Measurements from ENCODE around the gene OR5K2. TPM values are rescaled to one million over a fixed set of nuclear protein-coding genes. Genes with fewer than 3 reads are reported as not detected.
A peak's percentile ranks its signal among the peaks of the same experiment; 100 is the strongest.

Gene OR5K2
- not detected for polyA plus RNA-seq (ENCODE audit: low read depth in 6 of 6)

DNA sequence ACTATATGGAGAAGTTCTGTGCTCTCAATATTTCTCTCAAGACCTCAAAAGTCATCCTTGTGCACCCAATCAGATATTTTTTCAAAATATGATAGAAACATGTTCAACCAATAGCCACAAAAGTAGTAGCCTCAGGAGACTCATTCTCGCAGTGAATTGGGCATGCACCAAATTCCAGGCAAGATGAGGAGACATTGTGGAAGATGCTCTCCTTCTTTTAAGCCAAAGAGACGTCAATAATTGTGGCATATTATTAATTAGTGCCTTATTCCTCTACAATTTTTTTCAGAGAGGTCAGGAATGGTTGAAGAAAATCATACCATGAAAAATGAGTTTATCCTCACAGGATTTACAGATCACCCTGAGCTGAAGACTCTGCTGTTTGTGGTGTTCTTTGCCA lies at the start of gene OR5K2:
Gene OR5K2 (plus strand): TSS at position 301 of the 400 bp plus-strand sequence. CDS start 0 bp downstream, at position 301.
- no peaks in the 10 kb centered on the region for H3K36me3 Mint-ChIP-seq
- H3K27me3 Mint-ChIP-seq, result peaks cover 0 to 4% (median 0%) of the 10 kb centered on the region in 3 donors
- no peak for ATAC-seq (ENCODE audit: low read depth in 2 of 2)
- DNase-seq, result no peak
- peak within 1 kb of the TSS in 1 of 6 donors; percentile 27 for H3K27ac Mint-ChIP-seq
- peaks cover 0 to 1% (median 0%) of the 10 kb centered on the region in 7 donors for H3K9me3 Mint-ChIP-seq
- H3K4me1 Mint-ChIP-seq, result no peaks in the 10 kb centered on the region
- no peak within 1 kb of the TSS for H3K4me3 Mint-ChIP-seq

DNA sequence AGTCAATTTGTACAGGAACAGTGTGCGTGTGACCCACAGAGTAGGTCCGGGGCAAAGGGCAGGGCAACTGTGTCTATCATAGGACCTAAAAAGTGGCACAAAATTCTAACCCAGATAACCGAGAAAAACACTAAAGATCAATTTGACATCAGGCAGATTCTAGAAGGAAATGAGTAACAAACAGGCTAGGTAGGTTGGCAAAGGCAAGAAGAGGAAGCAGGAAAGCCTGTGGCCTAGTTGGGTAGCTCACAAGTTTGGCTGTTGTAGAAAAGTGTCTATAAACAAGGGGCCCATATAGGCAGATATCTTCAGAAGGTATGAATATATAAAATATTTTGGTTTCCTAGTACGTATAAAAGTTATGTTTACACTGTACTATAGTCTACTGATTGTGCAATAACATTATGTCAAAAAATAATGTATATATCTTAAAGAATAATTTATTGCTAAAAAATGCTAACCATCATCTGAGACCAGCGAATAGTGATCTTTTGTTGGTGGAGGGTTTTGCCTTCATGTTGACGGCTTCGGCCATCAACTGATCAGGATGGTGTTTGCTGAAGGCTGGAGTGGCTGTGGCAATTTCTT lies 47.8 kb upstream of the OR5K2 start:
- Mint-ChIP-seq H3K9me3 (peaks cover 0 to 6% (median 2%) of the 10 kb centered on the region in 7 donors), H3K4me3 (no peak overlapping the region), H3K27ac (no peak overlapping the region), H3K36me3 (no peaks in the 10 kb centered on the region), H3K4me1 (no peaks in the 10 kb centered on the region), H3K27me3 (peaks cover 0 to 8% (median 0%) of the 10 kb centered on the region in 3 donors)
- ATAC-seq (ENCODE audit: low read depth in 2 of 2) (no peak), DNase-seq (no peak)

DNA sequence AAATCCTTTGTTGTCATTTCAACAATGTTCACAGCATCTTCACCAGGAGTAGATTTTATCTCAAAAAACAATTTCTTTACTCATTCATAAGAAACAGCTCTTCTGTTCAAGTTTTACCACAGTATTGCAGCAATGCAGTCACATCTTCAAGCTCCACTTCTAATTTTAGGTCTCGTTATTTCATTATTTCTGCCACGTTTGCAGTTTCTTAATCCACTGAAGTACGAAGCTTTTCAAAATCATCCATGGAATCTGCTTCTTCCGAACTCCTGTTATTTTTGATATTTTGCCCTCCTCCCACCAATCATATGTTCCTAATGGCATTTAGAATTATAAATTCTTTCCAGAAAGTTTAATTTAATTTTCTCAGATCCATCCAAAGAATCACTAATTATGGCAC lies 47.1 kb upstream of the OR5K2 start:
- H3K36me3 Mint-ChIP-seq, result no peaks in the 10 kb centered on the region
- peaks cover 0 to 6% (median 2%) of the 10 kb centered on the region in 7 donors for H3K9me3 Mint-ChIP-seq
- H3K27me3 Mint-ChIP-seq, result peaks cover 0 to 5% (median 0%) of the 10 kb centered on the region in 3 donors
- DNase-seq (no peak), ATAC-seq (ENCODE audit: low read depth in 2 of 2) (no peak)
- no peak overlapping the region for H3K27ac Mint-ChIP-seq
- H3K4me3 Mint-ChIP-seq, result no peak overlapping the region
- H3K4me1 Mint-ChIP-seq, result no peaks in the 10 kb centered on the region

DNA sequence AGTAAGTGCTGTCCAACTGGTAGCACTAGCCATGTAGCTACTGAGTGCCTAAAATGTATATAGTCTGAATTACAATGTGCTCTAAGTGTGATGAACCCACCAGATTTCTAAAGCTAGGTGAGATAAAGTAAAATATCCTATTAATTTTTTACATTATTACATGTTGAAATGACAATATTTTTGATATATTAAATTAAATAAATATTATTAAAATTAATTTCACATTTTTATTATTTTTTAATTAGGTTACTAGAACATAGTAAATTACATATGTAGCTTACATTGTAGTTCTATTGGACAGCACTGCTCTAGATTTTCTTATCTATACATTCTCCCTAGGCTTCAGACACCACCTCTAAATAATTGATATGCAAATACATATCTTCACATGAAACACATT lies 43.7 kb upstream of the OR5K2 start:
- Mint-ChIP-seq H3K4me1 (no peaks in the 10 kb centered on the region), H3K36me3 (no peaks in the 10 kb centered on the region), H3K27me3 (no peaks in the 10 kb centered on the region), H3K9me3 (peaks cover under 1 to 6% (median 3%) of the 10 kb centered on the region in 7 donors), H3K4me3 (no peak overlapping the region), H3K27ac (no peak overlapping the region)
- DNase-seq (no peak), ATAC-seq (ENCODE audit: low read depth in 2 of 2) (no peak)

DNA sequence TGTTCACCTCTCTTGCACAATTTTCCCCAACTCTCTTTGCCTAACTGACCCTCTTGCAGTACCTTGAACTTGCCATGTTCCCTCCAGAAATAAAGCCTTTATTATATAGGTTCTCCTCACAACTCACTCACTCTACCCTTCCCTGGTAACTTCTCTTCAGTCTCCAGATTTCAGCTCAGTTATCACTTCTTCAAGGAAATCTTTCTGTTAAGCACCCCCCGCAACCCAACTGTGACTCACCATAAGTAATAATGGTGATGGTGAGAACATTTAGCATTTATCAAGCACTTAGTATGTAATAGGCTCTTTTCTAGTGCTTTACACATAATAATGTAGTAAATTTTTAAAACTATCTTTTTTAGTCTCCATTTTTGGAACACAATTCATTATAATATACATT lies 42.6 kb upstream of the OR5K2 start:
- Mint-ChIP-seq H3K9me3 (peaks cover 1 to 11% (median 4%) of the 10 kb centered on the region in 7 donors), H3K27me3 (no peaks in the 10 kb centered on the region), H3K36me3 (no peaks in the 10 kb centered on the region), H3K27ac (no peak overlapping the region), H3K4me3 (no peak overlapping the region), H3K4me1 (no peaks in the 10 kb centered on the region)
- DNase-seq, result no peak
- no peak for ATAC-seq (ENCODE audit: low read depth in 2 of 2)

DNA sequence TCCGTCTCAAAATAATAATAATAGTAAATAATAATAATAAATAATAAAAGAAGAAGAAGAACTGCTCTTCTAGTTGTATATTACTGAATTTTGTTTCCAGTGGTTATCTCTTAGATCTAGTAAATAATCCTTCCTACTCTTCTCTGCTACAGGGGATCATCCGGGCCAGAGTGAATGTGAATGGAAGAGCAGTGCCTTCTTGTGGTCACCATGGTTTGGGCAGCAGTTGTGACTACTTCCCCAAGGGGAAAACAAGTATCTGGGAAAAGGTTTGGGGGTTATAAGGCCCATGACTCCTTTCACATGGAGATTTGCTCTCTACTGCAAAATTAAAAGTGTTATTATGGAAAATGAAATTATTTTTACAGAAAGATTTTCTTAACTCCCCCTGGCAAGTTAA lies 39.9 kb upstream of the OR5K2 start:
- peaks cover 1 to 12% (median 8%) of the 10 kb centered on the region in 7 donors for H3K9me3 Mint-ChIP-seq
- no peak for ATAC-seq (ENCODE audit: low read depth in 2 of 2)
- peaks cover 0 to 5% (median 0%) of the 10 kb centered on the region in 3 donors for H3K27me3 Mint-ChIP-seq
- no peaks in the 10 kb centered on the region for H3K4me1 Mint-ChIP-seq
- no peak overlapping the region for H3K4me3 Mint-ChIP-seq
- peak overlapping the region in 1 of 6 donors; percentile 8 for H3K27ac Mint-ChIP-seq
- H3K36me3 Mint-ChIP-seq, result no peaks in the 10 kb centered on the region
- DNase-seq, result no peak

DNA sequence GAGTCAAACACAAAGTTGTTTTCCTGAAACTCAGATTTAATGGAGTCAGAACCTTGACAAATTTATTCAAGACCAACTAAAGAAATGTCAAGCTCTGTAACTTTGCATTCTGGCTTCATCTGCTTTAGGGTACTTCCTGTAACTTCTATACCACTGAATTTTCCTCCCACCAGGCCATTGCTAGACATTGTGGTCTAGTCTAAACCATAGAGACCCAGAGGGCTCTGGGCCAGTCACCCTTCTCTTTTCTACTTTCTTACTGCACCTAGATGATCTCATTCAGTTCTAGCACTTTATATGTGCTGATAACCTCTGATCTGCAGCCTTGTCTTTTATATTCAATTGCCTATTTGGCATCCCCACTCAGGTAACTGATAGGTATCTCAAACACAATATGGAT lies 37.3 kb upstream of the OR5K2 start:
- Mint-ChIP-seq H3K27ac (no peak overlapping the region), H3K4me3 (peak overlapping the region in 1 of 8 donors; percentile 57), H3K36me3 (no peaks in the 10 kb centered on the region), H3K9me3 (peaks cover 4 to 14% (median 8%) of the 10 kb centered on the region in 7 donors), H3K27me3 (peaks cover 0 to 5% (median 0%) of the 10 kb centered on the region in 3 donors), H3K4me1 (no peaks in the 10 kb centered on the region)
- no peak for ATAC-seq (ENCODE audit: low read depth in 2 of 2)
- DNase-seq, result no peak

DNA sequence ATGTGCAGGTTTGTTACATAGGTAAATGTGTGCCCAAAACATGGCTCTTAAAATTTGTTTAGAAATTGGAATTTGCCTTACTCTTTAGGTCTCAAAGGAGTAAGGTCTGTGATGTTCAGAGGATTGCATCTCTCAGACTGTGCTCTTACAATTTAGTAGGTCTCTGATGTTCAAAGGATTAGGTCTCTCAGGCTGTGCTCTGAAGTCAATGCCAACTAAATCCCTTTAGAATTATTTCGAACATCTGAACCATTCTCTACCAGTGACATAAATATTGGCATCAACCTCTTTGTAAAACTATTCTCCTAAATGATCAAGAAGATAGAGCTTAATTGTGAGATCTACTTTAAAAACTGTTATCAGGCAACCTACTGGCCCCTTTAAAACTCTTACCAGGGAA lies 34.6 kb upstream of the OR5K2 start, which contains the start of gene OR5K1:
Gene OR5K1 (plus strand): TSS at position 301 of the 400 bp plus-strand sequence. CDS start 6,376 bp downstream, outside the sequence.
- Mint-ChIP-seq H3K27ac (no peak within 1 kb of the TSS), H3K4me1 (no peaks in the 10 kb centered on the region), H3K9me3 (peaks cover 4 to 15% (median 9%) of the 10 kb centered on the region in 7 donors), H3K27me3 (peaks cover 0 to 5% (median 0%) of the 10 kb centered on the region in 3 donors), H3K4me3 (no peak within 1 kb of the TSS), H3K36me3 (no peaks in the 10 kb centered on the region)
- DNase-seq (no peak), ATAC-seq (ENCODE audit: low read depth in 2 of 2) (no peak)

DNA sequence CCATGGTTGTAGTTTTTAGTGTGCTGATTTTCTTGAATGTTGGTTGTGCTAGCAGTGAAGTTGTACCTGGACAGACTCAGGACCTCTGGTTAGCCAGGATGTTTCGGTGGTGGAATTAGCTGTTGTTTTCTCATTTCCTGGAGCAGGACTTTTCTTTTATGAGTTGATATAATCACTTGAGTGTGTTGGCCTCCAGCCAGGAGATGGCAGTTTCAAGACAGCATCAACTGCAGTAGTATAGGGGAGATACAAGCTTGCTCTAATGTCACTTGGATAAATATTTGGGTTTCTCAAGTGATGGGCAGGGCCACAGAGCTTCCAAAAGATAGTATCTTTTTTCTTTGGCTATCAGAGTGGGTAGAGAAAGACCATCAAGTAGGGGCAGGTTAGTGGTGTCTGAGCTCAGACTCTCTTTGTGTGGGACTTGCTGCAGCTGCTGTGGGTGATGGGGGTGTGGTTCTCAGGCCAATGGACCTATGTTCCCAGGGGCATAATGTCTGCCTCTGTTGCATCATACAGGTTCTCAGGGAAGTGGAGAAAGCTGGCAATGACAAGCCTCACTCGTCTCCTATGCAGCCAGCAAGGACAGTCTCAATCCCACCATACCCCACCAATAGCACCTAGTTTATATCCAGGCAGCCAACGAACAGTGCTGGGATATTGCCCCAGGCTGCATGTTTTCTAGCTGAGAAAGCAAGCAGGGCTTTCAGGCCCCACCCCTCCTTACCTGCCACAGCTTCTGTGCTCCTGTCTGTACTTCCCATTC lies 14.6 kb upstream of the OR5K2 start:
- H3K36me3 Mint-ChIP-seq, result peaks cover 11 to 14% of the 10 kb centered on the region in 2 donors
- H3K4me3 Mint-ChIP-seq, result no peak overlapping the region
- no peaks in the 10 kb centered on the region for H3K4me1 Mint-ChIP-seq
- H3K27me3 Mint-ChIP-seq, result peaks cover 0 to 21% (median 0%) of the 10 kb centered on the region in 3 donors
- no peak overlapping the region for H3K27ac Mint-ChIP-seq
- DNase-seq, result no peak
- ATAC-seq (ENCODE audit: low read depth in 2 of 2), result no peak
- H3K9me3 Mint-ChIP-seq, result peaks cover 10 to 80% (median 34%) of the 10 kb centered on the region in 7 donors

DNA sequence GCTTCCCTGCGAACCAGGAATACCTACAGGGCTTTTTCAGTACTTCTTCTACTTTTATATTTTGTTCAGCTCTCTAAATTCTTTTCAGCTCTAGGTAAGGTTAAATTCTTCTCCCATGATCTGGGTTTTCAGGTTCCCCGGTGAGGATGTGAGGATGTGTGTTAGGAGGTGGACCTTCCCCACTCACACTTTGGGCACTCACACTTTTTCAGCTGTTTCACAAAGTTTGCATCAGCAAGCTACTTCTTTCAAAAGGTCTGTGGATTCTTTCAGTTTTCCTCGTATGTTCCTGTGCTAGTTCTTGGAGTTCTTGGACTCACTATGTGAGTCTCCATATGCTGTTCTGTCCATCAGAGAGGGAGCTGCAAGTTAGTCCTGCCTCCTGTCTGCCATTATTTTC lies 13.9 kb upstream of the OR5K2 start:
- peaks cover 17 to 83% (median 41%) of the 10 kb centered on the region in 7 donors for H3K9me3 Mint-ChIP-seq
- DNase-seq (no peak), ATAC-seq (ENCODE audit: low read depth in 2 of 2) (no peak)
- no peak overlapping the region for H3K27ac Mint-ChIP-seq
- H3K27me3 Mint-ChIP-seq, result peaks cover 0 to 28% (median 0%) of the 10 kb centered on the region in 3 donors
- H3K4me1 Mint-ChIP-seq, result no peaks in the 10 kb centered on the region
- no peak overlapping the region for H3K4me3 Mint-ChIP-seq
- H3K36me3 Mint-ChIP-seq, result peaks cover 11 to 21% of the 10 kb centered on the region in 2 donors

DNA sequence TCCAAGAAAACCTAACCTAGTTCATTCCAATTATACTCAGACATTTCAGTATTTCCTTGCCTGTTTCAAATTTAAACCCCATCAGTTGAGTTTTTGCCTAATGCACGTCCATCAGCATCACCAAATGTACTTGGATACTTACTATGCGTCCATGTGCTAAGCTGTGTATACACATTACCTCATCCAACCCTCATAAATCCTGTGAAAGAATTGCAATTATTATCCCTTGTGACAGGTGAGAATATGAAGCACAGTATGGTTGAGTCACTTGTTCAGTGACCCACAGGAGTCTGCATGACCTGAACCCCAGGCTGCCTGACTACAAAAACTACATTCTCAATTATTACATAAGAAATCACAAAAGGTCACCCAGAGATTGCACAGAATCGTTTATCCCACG lies 2.5 kb downstream of the OR5K2 start:
- peaks cover 0 to 1% (median 0%) of the 10 kb centered on the region in 7 donors for H3K9me3 Mint-ChIP-seq
- no peak overlapping the region for H3K4me3 Mint-ChIP-seq
- H3K27ac Mint-ChIP-seq, result no peak overlapping the region
- DNase-seq, result no peak
- H3K36me3 Mint-ChIP-seq, result no peaks in the 10 kb centered on the region
- no peak for ATAC-seq (ENCODE audit: low read depth in 2 of 2)
- peaks cover 0 to 4% (median 0%) of the 10 kb centered on the region in 3 donors for H3K27me3 Mint-ChIP-seq
- H3K4me1 Mint-ChIP-seq, result no peaks in the 10 kb centered on the region

DNA sequence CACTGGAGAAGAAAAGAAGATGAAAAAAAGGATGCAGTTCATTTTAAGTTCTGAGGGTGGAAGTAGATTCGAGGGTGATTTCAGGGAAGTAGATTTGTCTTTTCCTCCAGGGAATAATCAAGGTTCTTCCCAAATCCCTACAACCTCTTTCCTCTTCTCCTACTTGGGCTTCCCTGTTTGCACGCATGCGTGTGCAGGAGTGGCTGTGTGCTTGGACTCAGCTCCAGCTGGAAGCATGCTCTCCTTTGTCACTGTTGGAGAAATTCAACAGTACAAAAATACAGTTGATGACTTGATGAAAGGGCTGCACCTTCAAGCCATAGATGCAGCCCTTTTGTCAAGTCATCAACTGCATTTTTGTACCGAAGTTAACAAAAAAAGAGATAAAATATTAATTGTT lies 3.8 kb downstream of the OR5K2 start:
- H3K9me3 Mint-ChIP-seq, result peaks cover 0 to 1% (median 0%) of the 10 kb centered on the region in 7 donors
- peak overlapping the region in 1 of 6 donors; percentile 70 for H3K27ac Mint-ChIP-seq

DNA sequence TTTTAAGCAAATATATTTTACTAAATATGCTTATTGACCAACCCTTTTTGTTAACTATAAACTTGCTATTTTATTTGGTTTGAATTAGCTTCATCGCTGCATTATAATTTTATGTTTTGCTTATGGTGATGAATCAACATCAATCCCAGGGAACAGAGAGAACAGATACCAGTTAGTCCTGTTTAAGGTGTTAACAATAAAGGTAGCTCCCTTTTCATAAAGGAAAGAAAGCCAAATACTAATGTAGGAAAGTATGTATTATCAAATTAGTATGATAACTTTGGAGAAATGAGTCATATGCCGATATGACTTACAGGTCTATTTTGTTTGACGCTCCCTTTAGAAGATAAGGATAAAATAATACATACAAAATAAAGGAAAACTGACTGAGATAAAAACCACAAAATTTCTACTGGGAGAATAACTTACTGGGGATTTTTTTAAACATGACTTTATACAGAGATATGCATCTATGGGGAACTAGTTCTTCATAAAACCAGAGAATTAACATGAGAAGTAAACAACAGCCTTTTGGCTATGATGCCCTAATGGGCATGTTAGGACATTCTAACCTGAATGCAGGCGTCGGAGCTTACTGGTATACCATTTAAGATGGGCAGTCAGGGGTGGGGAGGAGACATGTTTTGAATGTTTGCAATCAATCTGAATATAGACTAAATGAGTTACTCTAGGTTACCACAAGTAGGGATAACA lies 4.5 kb downstream of the OR5K2 start:
- H3K27me3 Mint-ChIP-seq, result peaks cover 0 to 1% (median 0%) of the 10 kb centered on the region in 3 donors
- no peak for ATAC-seq (ENCODE audit: low read depth in 2 of 2)
- no peak for DNase-seq
- H3K4me1 Mint-ChIP-seq, result no peaks in the 10 kb centered on the region
- no peak overlapping the region for H3K4me3 Mint-ChIP-seq
- H3K27ac Mint-ChIP-seq, result peak overlapping the region in 1 of 6 donors; percentile 20
- peaks cover 0 to 1% (median 0%) of the 10 kb centered on the region in 7 donors for H3K9me3 Mint-ChIP-seq
- H3K36me3 Mint-ChIP-seq, result no peaks in the 10 kb centered on the region

More for the DNA sequence above, 3.8 kb downstream of the OR5K2 start:
- no peak for DNase-seq
- Mint-ChIP-seq H3K27me3 (peaks cover 0 to 4% (median 0%) of the 10 kb centered on the region in 3 donors), H3K36me3 (no peaks in the 10 kb centered on the region), H3K4me1 (no peaks in the 10 kb centered on the region), H3K4me3 (no peak overlapping the region)
- no peak for ATAC-seq (ENCODE audit: low read depth in 2 of 2)
